ENCODE measurements around the gene AP2A2. TPM values are rescaled to one million over a fixed set of nuclear protein-coding genes. Genes with fewer than 3 reads are reported as not detected.

The AP2A2 gene
- 10 to 100 TPM; 36.3 to 52.2 TPM for total RNA-seq

- Mint-ChIP-seq H3K27me3 (no peaks in the 10 kb centered on the region), H3K4me1 (peaks cover 24% of the 10 kb centered on the region), H3K9me3 (ENCODE audit: low read depth) (no peaks in the 10 kb centered on the region), H3K27ac (peak within 1 kb of the TSS; percentile 70), H3K4me3 (peak within 1 kb of the TSS; percentile 73), H3K36me3 (peaks cover 4% of the 10 kb centered on the region)
- CTCF ChIA-PET: interaction anchor here (1.0 to 2.2 kb wide), 6 partner anchors 9 to 77 kb away, joined by 3 to 16 read pairs (median 4); partner anchors contain the start of gene CHID1
- DNase-seq (peak; percentile 89), ATAC-seq (peak; percentile 77)
Observed at GRCh38 chr11:925496-926301, at the start of gene AP2A2. Gene AP2A2, plus strand, starts transcription at chr11:925870. Its CDS starts 152 bp downstream, at chr11:926022.

GRCh38 chr11:876545-876944 is 49.1 kb upstream of the AP2A2 start:
- Mint-ChIP-seq H3K9me3 (ENCODE audit: low read depth) (no peaks in the 10 kb centered on the region), H3K4me1 (no peaks in the 10 kb centered on the region), H3K27ac (no peak overlapping the region), H3K4me3 (no peak overlapping the region), H3K27me3 (no peaks in the 10 kb centered on the region), H3K36me3 (peaks cover 2% of the 10 kb centered on the region)
- CTCF ChIA-PET: interaction anchor here (1.2 kb wide), 1 partner anchor 175 kb away, joined by 3 read pairs; no protein-coding TSS in a partner anchor
- no peak for ATAC-seq
- DNase-seq: no peak

GRCh38 chr11:877565-877964 is 48.1 kb upstream of the AP2A2 start:
- CTCF ChIA-PET: interaction anchor here (1.0 to 1.2 kb wide), 2 partner anchors 30 to 174 kb away, joined by 3 read pairs; no protein-coding TSS in a partner anchor
- no peak overlapping the region for H3K4me3 Mint-ChIP-seq
- ATAC-seq (no peak), DNase-seq (no peak)
- H3K9me3 Mint-ChIP-seq (ENCODE audit: low read depth): no peaks in the 10 kb centered on the region
- H3K27ac Mint-ChIP-seq: no peak overlapping the region
- peaks cover 5% of the 10 kb centered on the region for H3K36me3 Mint-ChIP-seq
- no peaks in the 10 kb centered on the region for H3K27me3 Mint-ChIP-seq
- no peaks in the 10 kb centered on the region for H3K4me1 Mint-ChIP-seq

- ATAC-seq: no peak
- no peak for DNase-seq
- Mint-ChIP-seq H3K36me3 (peaks cover 5% of the 10 kb centered on the region), H3K4me3 (no peak overlapping the region), H3K27me3 (no peaks in the 10 kb centered on the region), H3K9me3 (ENCODE audit: low read depth) (no peaks in the 10 kb centered on the region), H3K4me1 (no peaks in the 10 kb centered on the region), H3K27ac (no peak overlapping the region)
- CTCF ChIA-PET: no interaction called here
Observed at GRCh38 chr11:880447-880846, 45.2 kb upstream of the AP2A2 start.

- no peak for DNase-seq
- no peaks in the 10 kb centered on the region for H3K4me1 Mint-ChIP-seq
- H3K4me3 Mint-ChIP-seq: no peak overlapping the region
- no peak overlapping the region for H3K27ac Mint-ChIP-seq
- CTCF ChIA-PET: no interaction called here
- no peak for ATAC-seq
- no peaks in the 10 kb centered on the region for H3K27me3 Mint-ChIP-seq
- peaks cover 7% of the 10 kb centered on the region for H3K36me3 Mint-ChIP-seq
- no peaks in the 10 kb centered on the region for H3K9me3 Mint-ChIP-seq (ENCODE audit: low read depth)
Observed at GRCh38 chr11:882596-882995, 43.1 kb upstream of the AP2A2 start.

GRCh38 chr11:883527-883926 is 42.1 kb upstream of the AP2A2 start:
- Mint-ChIP-seq H3K36me3 (peaks cover 6% of the 10 kb centered on the region), H3K4me3 (no peak overlapping the region), H3K27me3 (no peaks in the 10 kb centered on the region), H3K4me1 (no peaks in the 10 kb centered on the region), H3K27ac (no peak overlapping the region), H3K9me3 (ENCODE audit: low read depth) (no peaks in the 10 kb centered on the region)
- no peak for DNase-seq
- no peak for ATAC-seq
- CTCF ChIA-PET: no interaction called here

GRCh38 chr11:884578-885070 is 41.0 kb upstream of the AP2A2 start:
- Mint-ChIP-seq H3K27me3 (no peaks in the 10 kb centered on the region), H3K27ac (no peak overlapping the region), H3K4me1 (no peaks in the 10 kb centered on the region), H3K9me3 (ENCODE audit: low read depth) (no peaks in the 10 kb centered on the region), H3K4me3 (no peak overlapping the region), H3K36me3 (peaks cover 6% of the 10 kb centered on the region)
- no peak for DNase-seq
- no peak for ATAC-seq
- CTCF ChIA-PET: no interaction called here

- Mint-ChIP-seq H3K36me3 (peaks cover 6% of the 10 kb centered on the region), H3K4me1 (no peaks in the 10 kb centered on the region), H3K27ac (no peak overlapping the region), H3K4me3 (no peak overlapping the region), H3K9me3 (ENCODE audit: low read depth) (no peaks in the 10 kb centered on the region), H3K27me3 (no peaks in the 10 kb centered on the region)
- ATAC-seq (no peak), DNase-seq (no peak)
- CTCF ChIA-PET: no interaction called here
Observed at GRCh38 chr11:886568-886967, 39.1 kb upstream of the AP2A2 start.

GRCh38 chr11:887589-887988 is 38.1 kb upstream of the AP2A2 start:
- Mint-ChIP-seq H3K36me3 (peaks cover 2% of the 10 kb centered on the region), H3K9me3 (ENCODE audit: low read depth) (no peaks in the 10 kb centered on the region), H3K4me3 (no peak overlapping the region), H3K27me3 (no peaks in the 10 kb centered on the region), H3K4me1 (no peaks in the 10 kb centered on the region), H3K27ac (no peak overlapping the region)
- no peak for DNase-seq
- ATAC-seq: no peak
- CTCF ChIA-PET: no interaction called here

- no peak overlapping the region for H3K27ac Mint-ChIP-seq
- H3K36me3 Mint-ChIP-seq: peaks cover 2% of the 10 kb centered on the region
- H3K4me3 Mint-ChIP-seq: no peak overlapping the region
- H3K4me1 Mint-ChIP-seq: no peaks in the 10 kb centered on the region
- CTCF ChIA-PET: no interaction called here
- DNase-seq (no peak), ATAC-seq (no peak)
- no peaks in the 10 kb centered on the region for H3K27me3 Mint-ChIP-seq
- H3K9me3 Mint-ChIP-seq (ENCODE audit: low read depth): no peaks in the 10 kb centered on the region
Observed at GRCh38 chr11:888310-889212, 37.1 kb upstream of the AP2A2 start.

- no peaks in the 10 kb centered on the region for H3K27me3 Mint-ChIP-seq
- ATAC-seq (no peak), DNase-seq (no peak)
- peaks cover 2% of the 10 kb centered on the region for H3K36me3 Mint-ChIP-seq
- CTCF ChIA-PET: no interaction called here
- no peak overlapping the region for H3K4me3 Mint-ChIP-seq
- no peak overlapping the region for H3K27ac Mint-ChIP-seq
- no peaks in the 10 kb centered on the region for H3K4me1 Mint-ChIP-seq
- H3K9me3 Mint-ChIP-seq (ENCODE audit: low read depth): no peaks in the 10 kb centered on the region
Observed at GRCh38 chr11:889257-889656, 36.4 kb upstream of the AP2A2 start.

- no peak overlapping the region for H3K4me3 Mint-ChIP-seq
- peaks cover 2% of the 10 kb centered on the region for H3K36me3 Mint-ChIP-seq
- DNase-seq: no peak
- CTCF ChIA-PET: no interaction called here
- no peak for ATAC-seq
- no peaks in the 10 kb centered on the region for H3K4me1 Mint-ChIP-seq
- no peak overlapping the region for H3K27ac Mint-ChIP-seq
- H3K9me3 Mint-ChIP-seq (ENCODE audit: low read depth): no peaks in the 10 kb centered on the region
- H3K27me3 Mint-ChIP-seq: no peaks in the 10 kb centered on the region
Observed at GRCh38 chr11:889687-890475, 35.8 kb upstream of the AP2A2 start.

Measured in activated CD8-positive, alpha-beta memory T cell treated with anti-CD3 and anti-CD28 coated beads, Interleukin-2, amount 10 ng/mL, durations not matched to agents 7 days and 5 days (primary cell).